ENCODE results near the gene RPS6KA2.

The RPS6KA2 gene

DNA sequence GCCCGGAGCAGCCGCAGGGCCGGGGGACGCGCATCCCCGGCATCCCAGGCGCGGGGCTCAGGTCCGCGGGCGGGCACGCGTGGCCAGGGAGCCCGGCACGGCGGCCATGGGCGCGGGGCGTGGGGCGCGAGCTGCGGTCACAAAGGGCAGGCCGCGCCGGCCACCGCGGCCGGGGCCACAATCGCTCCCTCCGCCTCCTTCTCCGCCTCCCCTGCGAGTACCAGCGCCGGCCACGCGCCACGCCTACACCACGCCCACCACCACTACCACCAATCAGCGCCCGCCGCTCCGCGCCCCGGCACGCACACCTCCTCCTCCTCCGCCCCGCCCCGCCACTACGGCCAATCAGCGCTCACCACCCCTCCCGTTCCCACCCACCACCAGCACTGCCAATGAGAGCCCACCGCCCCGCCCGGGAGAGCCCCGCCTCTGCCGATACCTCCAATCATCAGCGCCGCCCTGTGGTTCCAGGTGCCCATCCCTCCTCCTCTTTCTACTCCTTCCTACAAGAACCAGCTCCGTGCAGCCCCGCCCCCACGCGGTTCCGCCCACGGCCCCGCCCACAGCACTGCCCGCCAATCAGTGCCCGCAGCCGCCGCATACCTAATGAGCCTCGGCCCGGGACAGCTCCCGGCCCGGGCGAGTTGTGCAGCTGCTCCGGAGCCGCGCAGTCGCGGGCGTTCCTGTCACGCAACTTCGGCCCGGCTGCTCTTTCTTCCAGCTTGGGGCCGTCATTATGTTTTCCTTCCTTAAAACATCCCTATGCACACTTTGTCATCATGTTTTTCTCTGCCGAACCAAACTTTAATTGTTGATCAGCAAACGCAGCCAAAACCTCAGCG is at the start of gene RPS6KA2:
TSS of gene RPS6KA2 (minus strand) at position 219 of the 842 bp plus-strand sequence. CDS start 232 bp downstream, outside the sequence.
- no peak for FAIRE-seq

DNA sequence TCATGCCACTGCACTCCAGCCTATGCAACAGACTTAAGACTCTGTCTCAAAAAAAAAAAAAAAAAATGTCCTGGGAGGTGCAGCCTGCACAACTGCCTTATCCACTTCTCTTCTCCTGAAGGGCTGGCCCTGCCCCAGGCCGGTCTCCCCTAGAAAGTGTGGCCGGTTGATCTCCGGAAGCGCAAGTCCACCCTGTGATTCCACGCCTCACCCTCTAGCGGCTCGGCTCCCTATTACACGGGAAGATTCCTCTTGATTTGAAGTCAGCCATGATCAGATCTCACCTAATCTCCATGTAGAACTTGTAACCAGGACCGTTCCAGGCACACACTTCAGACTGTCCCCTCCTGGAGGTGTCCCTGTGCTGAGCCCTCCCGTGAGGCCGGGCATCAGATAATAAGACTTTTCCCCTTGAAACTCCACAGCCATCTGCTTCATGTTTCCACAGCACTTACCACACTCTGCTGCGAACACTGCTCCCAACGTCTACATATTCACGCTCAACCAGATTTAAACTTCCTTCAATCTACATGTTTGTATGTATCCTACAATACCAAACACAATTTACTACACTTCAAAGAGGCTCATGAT is 49.3 kb upstream of the RPS6KA2 start:
- FAIRE-seq: no peak

DNA sequence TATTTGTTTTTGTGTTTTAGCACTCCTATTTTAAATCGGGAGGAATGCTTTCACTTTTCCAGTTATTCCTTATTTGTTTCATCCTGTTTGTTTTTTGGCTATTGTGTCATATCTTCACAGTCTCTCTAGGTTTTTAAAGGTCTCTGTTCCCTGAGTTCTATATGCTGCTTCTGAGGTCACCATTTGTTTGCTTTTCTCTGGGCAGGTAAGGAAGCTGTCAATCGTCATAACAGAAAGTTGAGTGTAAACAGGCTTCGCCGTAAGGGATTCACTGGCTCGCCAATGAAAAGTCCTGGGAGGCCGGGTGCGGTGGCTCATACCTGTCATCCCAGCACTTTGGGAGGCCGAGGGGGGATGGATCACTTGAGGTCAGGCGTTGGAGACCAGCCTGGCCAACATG is 48.7 kb upstream of the RPS6KA2 start:
- no peak for FAIRE-seq

DNA sequence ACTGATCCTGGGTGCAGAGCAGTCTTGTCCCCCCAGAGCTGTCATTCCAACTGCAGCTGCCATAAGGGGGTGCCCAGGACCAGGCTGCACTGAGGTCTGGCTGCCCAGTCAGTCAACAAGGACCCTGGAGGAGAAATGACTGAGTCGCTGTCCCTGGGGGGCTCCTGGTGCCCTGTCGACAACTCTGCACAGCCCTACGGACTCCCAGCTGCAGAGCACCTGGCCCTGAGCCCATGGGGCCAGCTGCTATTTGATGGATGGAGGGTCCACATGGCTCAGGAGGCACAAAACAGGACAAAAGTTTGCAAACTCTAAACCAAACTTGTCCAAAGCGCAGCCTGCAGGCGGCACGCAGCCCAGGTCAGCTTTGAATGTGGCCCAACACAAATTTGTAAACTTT is 46.3 kb upstream of the RPS6KA2 start:
- FAIRE-seq: no peak

DNA sequence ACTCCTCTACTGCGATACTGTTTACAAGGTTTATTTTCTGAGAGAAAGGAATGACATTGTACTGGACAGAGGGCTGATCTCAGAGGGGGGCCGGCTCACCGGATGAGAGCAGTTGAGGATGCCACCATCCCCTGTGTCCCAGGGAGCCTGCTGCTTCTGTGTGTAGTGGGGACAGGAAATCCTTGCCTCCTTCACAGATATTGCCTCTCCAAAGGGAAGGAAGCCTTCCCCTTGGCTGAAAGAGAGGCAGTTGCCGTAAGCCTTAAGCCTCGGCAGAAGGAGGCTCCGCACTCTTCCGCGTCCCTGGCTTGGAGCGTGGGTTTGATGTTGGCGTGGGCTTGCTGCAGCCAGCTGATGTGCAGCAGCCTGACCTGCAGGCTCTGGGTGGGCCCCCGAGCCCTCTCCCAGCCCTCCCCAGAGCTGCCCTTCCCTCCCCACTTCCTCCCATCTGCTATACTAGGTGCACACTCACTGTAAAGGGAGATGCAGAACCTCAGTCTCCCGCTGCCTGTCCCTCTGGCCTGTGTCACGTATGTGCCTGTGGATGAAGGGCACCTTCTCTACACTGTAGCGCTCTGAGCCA is 45.7 kb upstream of the RPS6KA2 start:
- no peak for FAIRE-seq

DNA sequence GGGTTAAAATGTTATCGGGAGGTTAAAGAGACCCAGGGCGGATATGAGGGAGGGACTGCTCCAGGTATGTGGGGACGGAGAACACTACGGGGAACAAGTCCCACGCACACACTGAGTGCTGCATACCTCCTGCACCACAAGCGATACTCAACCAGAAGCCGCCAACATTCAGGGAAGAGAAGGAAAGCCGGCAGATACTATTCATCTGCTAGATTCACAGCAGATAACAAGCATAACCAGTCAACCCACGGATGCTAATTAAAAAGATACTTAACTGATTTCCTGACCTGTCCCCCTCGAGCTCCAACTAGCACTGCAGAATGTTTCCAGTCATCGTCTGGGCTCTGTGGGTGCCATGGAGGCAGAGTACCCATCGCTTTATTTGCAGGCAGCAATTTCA is 45.1 kb upstream of the RPS6KA2 start:
- FAIRE-seq: no peak

DNA sequence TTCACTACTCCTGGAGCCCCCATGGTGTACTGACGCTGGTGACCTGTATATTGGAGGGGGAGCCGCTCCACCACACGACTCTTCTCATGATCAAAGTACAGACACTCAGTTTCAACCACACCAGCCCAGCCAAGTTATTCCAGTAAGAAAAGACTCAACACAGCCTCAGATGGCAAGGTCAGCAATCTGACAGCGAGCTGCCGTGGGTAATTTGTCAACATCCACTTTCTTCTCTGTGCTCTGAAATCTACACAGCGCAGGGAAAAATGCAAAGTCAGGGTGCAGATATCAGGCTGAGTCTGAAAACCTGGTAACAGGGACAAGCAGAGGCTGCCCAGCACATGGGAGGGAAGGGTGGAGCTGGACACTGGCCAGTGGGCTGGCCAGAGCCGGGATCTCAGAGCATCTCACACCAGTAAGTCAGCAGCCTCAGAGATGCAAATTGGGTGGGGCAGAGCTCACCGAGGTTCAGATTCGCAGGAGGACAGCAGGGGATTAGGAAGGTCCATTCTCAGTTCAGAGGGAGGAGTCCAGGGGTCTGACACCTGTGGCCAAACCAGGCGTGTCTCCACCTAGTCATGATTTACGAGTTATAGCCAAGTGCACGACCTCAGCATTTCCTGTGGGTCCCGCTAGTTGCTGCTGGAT is 44.5 kb upstream of the RPS6KA2 start:
- FAIRE-seq: peak; percentile 33

DNA sequence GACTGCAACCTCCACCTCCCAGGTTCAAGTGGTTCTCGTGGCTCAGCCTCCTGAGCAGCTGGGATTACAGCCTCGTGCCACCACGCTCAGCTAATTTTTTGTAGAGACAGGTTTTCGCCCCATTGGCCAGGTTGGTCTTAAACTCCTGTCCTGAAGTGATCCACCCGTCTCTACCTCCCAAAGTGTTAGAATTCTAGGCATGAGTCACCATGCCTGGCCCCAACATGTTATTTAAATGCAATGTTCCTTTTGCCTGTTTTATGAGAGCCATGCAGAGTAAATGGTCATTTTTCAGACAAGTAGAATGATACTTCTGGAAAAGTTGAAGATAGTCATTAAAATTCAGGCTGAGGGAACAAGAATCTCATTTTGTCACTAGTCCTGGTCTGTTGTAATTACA is 43.8 kb upstream of the RPS6KA2 start:
- no peak for FAIRE-seq

DNA sequence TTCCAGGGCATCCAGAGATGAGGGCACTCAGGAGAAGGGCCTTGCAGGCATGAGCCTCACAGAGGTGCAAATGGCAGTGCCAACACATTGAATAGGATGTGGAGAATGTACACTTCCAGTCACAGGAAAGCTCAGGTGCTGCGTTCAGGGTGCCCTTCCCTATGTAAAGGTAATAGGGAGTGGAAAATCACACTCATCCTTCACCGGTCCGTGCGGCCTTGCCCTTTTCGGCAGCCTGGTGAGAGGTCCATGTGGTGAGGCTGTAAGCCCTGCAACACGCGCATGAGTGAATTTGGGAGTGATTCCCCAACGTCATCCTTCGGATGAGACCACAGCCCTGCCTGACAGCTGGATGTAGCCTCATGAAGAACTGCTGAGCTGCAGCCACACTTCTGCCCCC is 43.0 kb upstream of the RPS6KA2 start:
- no peak for FAIRE-seq

DNA sequence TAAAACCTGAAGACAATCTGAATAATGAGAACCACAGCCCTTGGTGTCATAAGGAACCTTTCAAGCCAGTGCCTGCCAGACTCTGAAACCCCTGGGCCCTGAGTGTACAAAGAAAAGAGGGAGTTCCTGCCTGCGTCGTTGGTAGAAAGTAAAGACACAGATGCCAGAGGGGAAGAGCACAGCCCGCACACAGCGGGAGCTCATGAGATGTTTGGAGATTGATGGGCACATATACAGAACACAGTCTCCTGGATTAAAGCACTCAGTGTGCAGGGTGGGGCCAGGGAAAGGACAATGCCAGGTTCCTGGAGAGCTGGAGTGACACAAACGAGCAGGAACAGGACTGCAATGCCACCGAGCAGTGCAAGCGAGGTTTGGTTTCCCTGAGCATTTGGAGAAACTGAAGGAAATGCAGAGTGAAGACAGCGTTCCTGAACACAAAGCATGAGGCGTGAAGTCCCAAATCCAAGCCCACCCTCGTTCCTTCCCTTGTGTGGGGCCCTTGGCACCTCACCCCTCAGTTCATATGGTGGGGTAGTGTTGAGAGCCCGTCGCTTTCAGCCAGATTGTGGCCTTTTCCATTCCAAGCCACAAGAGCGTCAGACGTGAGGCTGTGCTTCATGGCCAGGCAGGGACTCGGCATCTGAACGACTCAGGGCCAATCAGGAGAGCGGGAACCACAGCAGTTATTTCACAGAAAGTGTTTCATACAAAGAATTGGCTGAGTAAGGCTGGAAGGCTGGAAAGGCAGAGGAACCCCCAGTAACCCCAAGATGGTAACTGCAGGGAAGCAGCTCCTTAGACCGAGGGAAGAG is 41.0 kb upstream of the RPS6KA2 start:
- FAIRE-seq: no peak

DNA sequence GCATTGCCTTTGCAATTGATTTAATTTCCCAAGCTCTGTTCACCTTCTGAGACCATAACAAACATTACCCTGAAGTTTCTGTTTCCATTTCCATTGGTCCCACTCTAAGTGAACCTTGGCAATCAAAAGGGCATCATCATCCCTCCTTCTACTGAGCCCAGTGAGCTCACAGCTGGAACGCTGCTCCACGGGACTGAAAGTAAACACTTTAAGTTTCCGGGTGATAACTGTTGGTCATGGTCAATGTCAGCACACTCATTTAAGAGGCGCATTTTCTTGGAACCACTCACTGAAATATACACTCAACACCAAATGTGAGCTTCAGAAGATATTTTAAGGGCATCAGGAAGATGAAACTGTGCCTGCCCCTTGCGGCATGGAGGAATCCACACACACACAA is 37.1 kb upstream of the RPS6KA2 start:
- FAIRE-seq: no peak

DNA sequence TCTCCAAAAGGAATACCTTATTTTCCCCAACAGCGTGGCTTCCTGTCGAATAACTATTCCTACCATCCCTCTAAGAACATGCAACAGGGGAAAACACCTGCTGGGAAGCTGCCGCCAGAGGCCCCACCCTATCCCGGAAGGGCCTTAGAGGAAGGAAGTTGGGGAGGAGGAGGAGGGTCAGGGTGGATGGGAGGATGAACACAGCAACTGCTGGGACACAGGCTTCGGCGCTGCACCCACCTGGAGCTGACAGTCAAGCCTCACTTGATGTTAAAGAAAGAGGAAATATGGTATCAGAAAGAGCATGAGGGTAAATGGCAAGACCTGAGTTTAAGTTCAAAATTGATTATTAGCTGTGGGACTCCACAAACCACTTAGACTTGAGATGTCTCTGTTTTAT is 36.5 kb upstream of the RPS6KA2 start:
- FAIRE-seq: no peak

DNA sequence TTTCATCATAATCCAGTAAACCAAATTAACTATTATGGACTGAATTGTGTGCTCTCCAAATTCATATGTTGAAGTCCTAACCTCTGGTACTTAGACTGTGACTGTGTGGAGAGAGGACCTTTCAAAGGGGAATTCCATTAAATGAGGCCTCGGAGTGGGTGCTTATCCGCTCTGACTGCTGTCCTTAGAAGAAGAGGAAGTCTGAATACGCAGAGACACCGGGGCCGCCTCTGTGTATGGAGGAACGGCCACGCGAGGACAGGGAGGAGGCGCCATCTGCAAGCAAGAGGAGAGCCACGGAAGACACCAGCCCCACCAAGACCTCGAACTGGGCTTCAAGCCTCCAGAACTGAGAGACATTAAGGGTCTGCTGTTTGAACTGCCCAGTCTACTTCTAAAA is 35.6 kb upstream of the RPS6KA2 start:
- FAIRE-seq: no peak

DNA sequence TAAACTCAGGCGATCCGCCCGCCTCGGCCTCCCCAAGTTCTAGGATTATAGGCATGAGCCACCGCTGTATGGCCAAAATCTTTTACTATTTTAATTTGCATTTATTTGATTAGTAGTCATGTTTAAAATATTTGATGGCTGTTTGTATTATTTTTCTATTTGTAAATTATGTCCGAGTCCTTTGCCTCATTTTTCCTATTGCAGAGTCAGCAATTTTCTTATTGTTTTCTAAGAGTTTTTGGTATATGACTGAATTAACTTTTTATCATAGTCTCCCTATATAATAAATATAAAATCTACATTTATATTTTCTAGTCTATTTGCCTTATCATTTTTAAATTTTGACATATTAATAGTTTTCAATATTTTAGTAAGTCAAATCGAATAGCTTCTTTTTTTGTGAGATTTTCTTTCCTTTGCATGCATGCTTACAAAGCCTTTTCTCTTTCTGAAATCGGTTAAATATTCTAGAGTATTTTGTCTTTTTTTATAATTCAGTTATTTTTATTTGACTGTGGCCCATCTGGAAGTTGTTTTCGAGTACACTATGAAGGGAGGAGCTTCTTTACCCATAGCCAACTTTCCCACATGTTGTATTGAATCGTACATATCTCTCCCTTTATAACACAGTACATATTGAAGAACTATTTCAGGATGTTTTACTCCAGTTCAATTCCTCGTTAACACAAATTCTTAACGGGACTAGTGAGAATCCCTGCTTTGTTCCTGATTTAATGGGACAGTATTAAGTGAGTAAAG is 34.5 kb upstream of the RPS6KA2 start:
- no peak for FAIRE-seq

DNA sequence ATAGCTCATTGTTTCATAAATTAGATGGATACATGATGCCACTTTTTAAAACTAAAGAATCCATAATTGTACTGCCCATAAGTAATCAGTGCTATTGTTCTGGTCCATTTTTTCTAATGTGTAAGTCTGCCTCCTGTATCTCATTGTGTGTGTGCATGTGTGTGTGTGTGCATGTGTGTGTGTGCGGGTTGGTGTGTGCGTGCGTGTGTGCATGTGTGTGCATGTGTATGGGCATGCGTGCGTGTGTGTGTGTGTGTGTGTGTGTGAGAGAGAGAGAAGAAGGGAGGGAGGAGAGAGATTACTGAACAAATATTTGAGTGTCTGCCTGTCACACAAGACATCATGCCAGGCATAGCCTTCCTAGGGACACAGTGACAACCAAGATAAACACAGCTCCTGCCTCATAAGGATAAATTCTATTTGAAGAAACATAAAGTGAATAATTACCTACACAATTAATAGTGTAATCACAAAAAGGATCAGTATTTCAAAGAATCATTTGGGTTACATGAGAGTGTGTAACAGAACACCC is 33.2 kb upstream of the RPS6KA2 start:
- no peak for FAIRE-seq

DNA sequence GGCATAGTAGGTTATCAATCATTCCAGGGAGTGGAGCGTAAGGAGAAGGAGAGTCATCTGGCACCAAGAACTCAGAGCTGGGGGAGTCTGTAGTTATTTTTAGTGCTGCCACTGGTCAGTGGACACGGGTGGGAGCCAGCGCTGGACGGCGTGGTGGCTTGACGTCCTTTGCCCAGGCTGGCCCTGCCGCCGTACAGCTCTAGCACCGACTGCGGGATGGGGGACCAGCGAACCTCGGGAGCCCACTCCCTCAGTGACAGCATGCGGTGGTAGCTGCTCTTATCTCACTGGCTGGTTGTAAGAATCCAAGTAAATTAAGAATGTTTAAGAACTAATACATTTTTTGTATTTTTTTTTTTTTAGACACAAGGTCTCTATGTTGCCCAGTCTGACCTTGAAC is 32.5 kb upstream of the RPS6KA2 start:
- FAIRE-seq: no peak

DNA sequence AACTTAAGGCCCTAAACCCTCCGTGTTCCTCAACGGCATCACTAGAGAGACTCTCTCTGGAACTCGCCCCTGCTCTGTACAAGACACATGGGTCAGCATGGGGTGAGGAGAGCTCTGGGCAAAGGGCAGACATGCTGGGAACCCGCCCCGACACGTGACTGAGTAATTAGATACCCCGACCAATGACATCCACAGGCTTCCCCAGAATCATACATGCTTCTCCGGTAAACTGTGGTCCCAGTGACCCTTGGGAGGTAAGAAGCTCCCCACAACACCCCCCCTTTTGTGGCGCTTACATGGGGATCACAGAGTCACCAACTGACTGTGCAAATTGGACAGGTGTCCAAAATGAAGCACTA is 31.7 kb upstream of the RPS6KA2 start:
- no peak for FAIRE-seq

DNA sequence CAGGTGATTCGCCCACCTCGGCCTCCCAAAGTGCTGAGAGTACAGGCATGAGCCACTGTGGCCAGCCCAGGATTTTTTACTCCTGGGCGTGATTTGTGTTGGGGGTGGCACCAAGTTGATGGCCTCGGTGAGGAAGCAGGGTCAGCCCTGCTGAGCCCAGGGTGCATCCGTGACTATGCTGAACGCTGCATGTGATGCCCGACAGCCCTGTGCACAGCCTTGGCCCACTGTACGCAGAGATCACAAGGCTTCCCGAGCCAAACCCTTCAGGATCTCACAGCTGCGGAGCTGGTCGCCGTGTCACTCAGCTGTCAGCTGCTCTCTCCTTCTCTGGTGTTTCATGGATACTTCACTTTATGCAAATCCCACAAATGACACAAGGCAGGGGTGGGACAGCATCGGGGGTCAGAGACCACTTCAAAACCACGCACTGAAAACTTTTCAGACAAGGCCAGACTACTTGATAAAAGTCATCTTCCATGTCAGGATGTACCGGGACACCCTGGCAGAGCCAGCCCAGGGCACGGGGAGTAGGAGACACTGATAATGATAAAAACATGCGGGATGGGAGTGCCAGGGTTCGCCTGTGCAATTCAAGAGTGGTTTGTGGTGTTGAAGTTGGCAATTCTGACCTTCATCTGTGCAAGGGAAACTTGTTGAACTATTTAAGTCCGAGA is 31.2 kb upstream of the RPS6KA2 start:
- no peak for FAIRE-seq

DNA sequence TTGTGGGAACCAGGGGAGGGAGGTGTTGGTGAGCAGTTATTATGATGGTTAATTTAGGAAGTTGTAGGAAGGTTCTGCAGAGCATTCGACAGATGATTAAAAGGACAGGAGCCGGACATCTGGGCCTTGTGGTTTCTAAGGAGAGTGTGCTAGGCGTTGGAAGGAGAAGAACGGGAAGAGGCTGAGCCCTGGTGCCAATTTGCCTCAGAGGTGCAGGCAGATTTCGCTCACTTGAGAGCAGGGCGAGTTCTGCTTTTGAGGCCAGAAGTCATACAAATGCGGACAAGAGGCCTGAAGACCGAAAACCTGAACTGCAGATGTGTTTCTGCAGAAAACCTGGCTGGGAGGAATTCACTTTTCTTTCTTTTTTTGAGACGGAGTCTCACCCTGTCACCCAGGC is 30.5 kb upstream of the RPS6KA2 start:
- no peak for FAIRE-seq

DNA sequence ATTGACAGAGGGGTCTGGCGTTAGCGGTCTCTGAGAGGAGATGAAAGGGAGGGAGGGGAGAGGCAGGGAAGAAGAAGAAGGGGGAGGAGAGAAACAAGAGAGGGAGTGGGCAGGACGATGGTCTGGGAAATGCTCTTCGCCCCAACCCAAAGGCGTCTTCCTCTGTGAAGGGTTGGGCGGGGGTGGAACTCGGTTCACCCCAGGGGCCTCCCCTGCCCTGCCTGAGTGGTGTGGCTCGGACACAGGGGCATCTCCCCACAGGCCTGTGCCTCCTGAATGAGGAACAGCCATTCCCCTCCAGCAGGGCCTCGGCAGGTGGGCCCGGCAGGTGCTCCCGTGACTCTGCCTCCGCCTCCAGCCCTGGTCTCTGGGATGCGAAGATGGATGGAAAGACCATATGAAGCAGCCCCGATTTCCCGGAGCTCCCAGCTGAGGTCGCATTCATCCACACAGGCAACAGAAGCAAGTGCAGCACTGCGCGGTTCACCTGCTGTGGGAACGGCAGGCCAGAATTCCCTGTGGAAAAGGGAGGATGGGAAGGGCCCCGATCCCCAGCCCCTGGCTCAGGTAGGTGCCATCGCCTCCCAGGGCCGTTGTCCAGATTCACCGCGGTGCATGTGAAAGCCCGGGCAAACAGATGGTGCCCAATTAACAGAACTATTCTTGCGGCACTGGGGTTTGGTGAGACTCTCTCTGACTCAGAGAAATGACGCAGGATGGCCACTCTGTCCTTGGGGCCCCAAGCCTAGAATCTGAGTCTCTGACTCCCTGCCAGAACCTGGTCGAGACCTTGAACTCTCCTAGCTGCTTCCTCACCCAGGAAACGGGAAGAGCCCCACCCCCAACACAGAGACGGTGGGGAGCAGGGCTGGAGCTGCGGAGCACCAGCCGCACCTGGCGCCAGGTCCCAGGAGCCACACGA is 29.4 kb upstream of the RPS6KA2 start:
- FAIRE-seq: no peak

All from islet of Langerhans (tissue), 1 donor.